ENCODE results near the gene CXCR6. TPM values are rescaled to one million over a fixed set of nuclear protein-coding genes. Genes with fewer than 3 reads are reported as not detected.

CXCR6 gene
- total RNA-seq, 1 experiment from 2014 or later = not detected

DNA sequence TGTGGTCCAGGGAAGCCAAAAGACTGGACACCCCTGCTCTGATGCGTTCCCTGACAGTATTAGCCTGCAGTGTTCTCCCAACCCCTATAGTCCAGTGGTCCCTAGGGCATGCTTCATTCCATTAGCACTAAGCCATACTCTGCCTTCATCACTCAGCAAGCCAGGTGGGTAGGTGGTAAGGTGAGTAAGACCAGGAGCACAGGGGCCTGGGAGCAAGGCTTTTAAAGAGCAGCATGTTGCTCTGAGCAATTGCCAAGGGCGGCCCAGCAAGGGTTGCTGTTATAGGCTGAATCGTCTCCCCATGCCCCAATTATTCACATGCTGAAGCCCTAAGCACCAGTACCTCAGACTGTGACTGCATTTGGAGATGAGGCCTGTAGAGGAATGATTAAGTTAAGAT is 11.0 kb downstream of the CXCR6 start:
- Histone ChIP-seq H3K36me3 (peaks cover 4% of the 10 kb centered on the region), H3K9me3 (no peaks in the 10 kb centered on the region), H3K27me3 (no peaks in the 10 kb centered on the region), H3K4me3 (no peak overlapping the region)
- no peak for DNase-seq

DNA sequence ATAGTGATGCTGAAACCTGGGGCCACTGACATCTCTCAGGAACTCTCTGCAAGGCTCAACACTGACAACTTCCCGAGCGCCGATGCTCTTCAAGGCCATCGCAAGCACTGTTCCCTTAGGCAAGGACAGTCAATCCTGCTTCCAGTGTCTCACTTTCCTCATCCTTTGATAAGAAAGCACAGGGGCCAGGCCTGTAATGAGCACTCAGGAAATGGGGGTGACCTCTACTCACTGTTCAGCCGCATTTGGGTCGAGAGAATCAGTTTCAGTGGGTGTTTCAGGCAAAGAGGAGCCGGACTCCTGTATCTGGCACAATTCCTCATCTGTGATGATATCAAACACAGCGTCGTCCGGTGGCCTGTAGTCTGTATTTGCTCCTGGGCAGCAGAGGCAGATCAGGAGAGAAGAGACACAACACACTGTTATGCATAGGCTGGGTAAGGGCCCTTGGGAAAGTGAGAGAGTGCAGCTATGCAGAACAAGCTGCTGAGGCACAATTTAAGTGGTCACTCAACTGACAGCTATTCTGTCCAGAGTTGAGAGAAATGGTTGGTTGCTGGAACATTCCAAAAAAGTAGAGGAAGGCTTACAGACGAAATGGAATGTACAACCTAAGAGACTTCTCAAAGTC is 11.9 kb downstream of the CXCR6 start:
- Histone ChIP-seq H3K4me3 (no peak overlapping the region), H3K9me3 (no peaks in the 10 kb centered on the region), H3K36me3 (peaks cover 5% of the 10 kb centered on the region), H3K27me3 (no peaks in the 10 kb centered on the region)
- no peak for DNase-seq

DNA sequence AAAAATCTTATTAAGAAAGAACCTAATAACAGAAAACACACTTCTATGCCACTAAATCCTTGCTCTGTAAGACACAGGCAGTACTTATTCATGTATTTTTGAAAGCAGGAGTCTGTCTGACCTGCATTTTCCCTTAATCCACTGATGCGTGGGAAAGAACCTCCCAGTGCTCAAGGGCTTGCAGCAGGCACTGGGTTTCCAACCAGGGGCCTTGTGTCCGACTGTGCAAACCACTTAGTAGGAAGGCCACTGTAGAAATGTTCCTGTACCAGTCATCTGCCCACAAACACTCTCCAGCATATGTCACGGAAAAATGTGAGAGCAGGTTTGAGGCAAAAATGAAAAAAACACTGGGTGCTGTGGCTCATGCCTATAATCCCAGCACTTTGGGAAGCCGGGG is 12.4 kb downstream of the CXCR6 start:
- H3K4me3 ChIP-seq = no peak overlapping the region
- DNase-seq = no peak
- H3K27me3 ChIP-seq = no peaks in the 10 kb centered on the region
- H3K9me3 ChIP-seq = no peaks in the 10 kb centered on the region
- H3K36me3 ChIP-seq = peaks cover 7% of the 10 kb centered on the region

DNA sequence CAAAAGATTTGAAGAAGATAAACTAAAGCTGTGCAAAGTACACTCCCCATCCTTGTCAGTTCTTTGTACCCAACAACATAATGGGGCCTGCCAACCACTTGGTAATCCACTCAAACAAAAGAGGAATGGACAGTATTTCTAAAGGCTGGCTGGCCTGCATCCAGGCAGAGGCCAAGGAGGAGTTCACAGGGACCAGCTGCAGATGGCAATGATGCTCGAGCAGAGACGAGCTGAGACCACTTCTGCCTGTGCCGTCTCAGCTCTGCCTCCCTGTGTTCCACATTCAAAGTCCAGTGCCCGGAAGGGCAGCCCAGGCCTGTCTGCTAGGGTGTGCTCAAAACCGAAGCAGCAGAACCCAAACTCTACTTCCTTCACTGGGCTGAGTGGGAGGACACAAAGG is 14.3 kb downstream of the CXCR6 start:
- H3K9me3 ChIP-seq = no peaks in the 10 kb centered on the region
- no peak overlapping the region for H3K4me3 ChIP-seq
- peaks cover 10% of the 10 kb centered on the region for H3K36me3 ChIP-seq
- no peaks in the 10 kb centered on the region for H3K27me3 ChIP-seq
- no peak for DNase-seq

DNA sequence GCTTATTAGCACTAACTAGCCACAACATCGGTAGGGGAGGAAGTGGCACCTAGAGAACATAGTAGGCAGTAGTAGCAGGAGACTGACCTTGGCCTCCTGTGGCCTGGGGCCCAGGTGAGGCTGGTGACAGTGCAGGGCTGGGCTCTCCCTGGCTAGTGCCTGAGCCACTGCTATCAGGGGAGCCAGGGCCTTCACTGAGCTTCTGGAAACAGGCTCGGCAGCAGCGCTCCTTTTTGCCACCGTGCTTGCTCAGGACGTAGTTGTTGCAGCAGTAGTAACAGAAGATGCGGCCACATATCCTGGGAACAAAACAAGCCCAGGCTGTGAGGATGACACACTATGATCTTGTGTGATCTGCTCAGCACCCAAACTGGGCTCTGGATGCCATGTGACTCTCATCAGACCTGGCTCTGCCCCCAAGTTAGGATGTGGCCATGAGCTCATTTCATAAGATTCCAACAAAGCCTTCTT is 15.1 kb downstream of the CXCR6 start:
- H3K9me3 ChIP-seq = no peaks in the 10 kb centered on the region
- peak; percentile 40 for DNase-seq
- peaks cover 10% of the 10 kb centered on the region for H3K36me3 ChIP-seq
- no peak overlapping the region for H3K4me3 ChIP-seq
- H3K27me3 ChIP-seq = no peaks in the 10 kb centered on the region

DNA sequence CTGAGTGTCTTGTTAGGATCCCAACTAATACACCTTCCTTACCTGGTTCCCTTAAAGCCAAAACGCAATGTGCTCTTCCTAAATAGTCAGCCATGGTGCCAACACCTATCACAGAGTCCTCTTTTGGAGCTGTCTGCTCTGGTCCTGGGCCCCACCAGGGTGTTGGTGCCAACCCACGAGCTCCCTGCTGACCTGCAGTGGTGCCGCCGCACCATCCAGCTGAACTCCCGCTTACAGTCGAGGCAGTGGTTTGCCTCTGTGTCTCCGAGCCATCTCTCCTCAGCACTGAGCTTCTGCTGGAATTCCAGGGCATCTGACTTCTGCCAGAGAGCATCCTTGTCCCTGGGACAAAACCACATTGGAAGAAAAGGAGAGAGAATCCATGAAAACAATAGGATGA is 15.9 kb downstream of the CXCR6 start:
- peaks cover 10% of the 10 kb centered on the region for H3K36me3 ChIP-seq

DNA sequence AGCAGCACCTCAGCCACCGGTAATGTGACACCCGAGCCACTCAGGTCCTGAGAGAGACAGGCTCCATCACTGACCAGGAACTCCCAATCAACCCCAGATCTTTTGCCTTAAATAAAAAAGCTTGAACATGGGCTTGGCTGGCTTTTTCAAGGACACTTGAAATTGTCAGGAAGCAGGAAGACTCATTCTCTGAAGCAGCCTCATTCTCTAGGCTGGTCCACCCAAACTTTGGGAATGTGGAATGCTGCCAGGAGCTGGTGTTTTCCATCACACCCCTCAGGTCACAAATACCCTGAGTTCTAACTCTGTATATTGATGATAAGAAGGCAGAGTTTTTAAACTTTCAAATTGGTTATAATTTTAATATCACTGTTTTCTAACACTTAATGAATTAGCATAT is 17.0 kb downstream of the CXCR6 start:
- no peak overlapping the region for H3K4me3 ChIP-seq
- DNase-seq = no peak
- H3K9me3 ChIP-seq = no peaks in the 10 kb centered on the region
- peaks cover 10% of the 10 kb centered on the region for H3K36me3 ChIP-seq
- H3K27me3 ChIP-seq = no peaks in the 10 kb centered on the region

More for the DNA sequence above, 15.9 kb downstream of the CXCR6 start:
- Histone ChIP-seq H3K4me3 (no peak overlapping the region), H3K27me3 (no peaks in the 10 kb centered on the region), H3K9me3 (no peaks in the 10 kb centered on the region)
- no peak for DNase-seq

DNA sequence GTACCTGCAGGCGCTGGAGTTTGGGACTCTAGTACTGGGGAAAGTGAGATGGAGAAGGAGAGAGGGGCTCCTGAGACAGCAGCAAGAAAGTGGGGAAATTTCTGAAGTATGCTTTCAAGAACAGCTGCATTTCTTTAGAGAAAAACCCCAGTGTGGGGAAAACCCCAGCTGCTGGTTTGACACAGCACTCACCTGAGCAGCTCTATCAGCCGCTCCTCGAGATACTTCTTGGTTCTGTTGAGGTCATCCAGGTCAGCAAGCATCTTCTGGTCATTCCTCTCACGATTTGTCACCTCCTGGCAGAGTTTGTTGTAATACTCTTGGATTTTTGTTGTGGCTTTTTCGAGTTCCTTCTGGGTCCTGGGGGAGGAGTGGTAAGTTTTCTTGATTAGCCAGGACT is 18.8 kb downstream of the CXCR6 start:
- Histone ChIP-seq H3K36me3 (peaks cover 9% of the 10 kb centered on the region), H3K9me3 (no peaks in the 10 kb centered on the region)

DNA sequence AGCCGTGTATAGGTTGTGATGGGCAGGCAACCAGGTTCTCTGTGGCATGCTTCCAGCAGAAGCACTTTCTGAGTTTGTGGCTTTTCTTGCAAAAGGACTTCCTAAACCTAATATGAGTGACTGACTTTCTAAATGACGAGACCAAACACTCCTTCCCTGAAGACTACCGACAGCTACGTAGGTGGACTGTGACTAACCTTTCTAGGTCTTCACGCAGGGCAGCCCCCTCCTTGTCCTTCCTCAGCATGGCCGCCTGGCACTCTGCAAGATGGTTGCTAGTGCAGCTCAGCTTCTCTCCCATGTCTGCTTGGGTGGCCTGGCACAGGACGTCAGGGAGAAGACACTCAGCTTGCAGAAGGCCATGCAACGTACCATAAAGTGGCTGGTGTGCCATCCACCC is 20.9 kb downstream of the CXCR6 start:
- H3K36me3 ChIP-seq = peaks cover 10% of the 10 kb centered on the region
- DNase-seq = no peak
- no peaks in the 10 kb centered on the region for H3K27me3 ChIP-seq
- H3K9me3 ChIP-seq = no peaks in the 10 kb centered on the region
- H3K4me3 ChIP-seq = no peak overlapping the region

More for the DNA sequence above, 18.8 kb downstream of the CXCR6 start:
- Histone ChIP-seq H3K27me3 (no peaks in the 10 kb centered on the region), H3K4me3 (no peak overlapping the region)
- DNase-seq = no peak

DNA sequence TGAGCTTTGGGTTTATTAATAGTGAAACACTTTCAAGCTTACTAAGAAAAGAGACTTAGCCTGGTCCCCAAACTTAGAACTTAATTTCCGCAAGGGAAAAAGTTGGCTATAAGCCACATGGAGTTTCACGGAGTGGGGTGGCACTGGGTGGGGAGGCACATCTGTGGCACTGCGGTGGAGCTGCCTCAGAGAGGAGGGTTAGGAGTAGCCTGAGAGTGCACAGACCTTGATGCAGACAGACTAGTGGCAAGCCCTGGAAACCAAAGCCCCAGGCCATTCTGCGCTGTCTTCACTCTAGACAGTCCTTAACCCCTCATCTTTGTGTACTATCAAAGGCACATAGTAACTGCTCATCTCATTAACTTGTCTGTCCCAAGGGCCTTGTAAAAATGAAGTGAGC is 22.0 kb downstream of the CXCR6 start:
- Histone ChIP-seq H3K4me3 (no peak overlapping the region), H3K9me3 (no peaks in the 10 kb centered on the region), H3K27me3 (no peaks in the 10 kb centered on the region), H3K36me3 (peaks cover 8% of the 10 kb centered on the region)
- no peak for DNase-seq

DNA sequence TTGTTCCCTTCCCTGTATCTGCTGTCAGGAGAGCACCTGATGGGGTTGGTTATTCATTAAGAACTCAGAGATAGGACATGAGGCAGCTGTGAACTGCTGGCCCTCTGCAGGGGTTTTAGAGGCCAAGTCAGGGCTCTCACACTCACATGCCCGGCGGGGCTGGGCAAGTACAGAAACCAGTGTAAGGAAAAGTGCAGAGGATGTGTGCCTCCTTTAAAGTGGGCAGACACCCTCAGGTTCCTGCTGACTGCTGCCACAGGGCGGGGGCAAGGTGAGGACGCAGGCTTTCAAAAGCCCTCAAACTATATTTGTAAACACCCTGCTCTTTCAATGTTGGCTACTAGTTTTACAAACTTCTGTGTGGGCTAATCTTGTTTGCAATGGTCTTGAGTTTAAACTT is 22.4 kb downstream of the CXCR6 start:
- Histone ChIP-seq H3K27me3 (no peaks in the 10 kb centered on the region), H3K36me3 (peaks cover 6% of the 10 kb centered on the region), H3K9me3 (no peaks in the 10 kb centered on the region), H3K4me3 (no peak overlapping the region)
- no peak for DNase-seq

DNA sequence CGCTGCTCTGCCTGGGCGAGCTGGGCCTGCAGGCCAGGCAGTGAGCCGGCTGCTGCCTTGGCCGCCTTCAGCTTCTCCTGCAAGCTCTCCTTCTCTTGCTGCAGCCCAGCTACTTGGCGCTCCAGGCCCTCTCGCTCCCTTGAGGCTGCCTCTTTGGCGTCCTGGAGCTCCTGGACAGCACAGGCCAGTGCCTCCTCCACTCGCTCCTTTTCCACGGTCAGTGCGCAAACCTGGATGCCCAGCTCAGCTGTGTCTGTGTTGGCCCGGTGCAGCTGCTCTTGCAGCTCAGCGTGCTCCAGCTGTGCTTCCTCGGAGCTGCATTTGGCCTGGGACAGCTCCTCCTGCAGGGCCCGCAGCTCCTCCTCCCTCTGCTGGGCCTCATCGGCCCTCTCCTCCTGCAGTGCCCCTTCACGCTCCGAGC is 23.1 kb downstream of the CXCR6 start:
- Histone ChIP-seq H3K4me3 (no peak overlapping the region), H3K27me3 (no peaks in the 10 kb centered on the region), H3K9me3 (no peaks in the 10 kb centered on the region), H3K36me3 (peaks cover 3% of the 10 kb centered on the region)
- no peak for DNase-seq

DNA sequence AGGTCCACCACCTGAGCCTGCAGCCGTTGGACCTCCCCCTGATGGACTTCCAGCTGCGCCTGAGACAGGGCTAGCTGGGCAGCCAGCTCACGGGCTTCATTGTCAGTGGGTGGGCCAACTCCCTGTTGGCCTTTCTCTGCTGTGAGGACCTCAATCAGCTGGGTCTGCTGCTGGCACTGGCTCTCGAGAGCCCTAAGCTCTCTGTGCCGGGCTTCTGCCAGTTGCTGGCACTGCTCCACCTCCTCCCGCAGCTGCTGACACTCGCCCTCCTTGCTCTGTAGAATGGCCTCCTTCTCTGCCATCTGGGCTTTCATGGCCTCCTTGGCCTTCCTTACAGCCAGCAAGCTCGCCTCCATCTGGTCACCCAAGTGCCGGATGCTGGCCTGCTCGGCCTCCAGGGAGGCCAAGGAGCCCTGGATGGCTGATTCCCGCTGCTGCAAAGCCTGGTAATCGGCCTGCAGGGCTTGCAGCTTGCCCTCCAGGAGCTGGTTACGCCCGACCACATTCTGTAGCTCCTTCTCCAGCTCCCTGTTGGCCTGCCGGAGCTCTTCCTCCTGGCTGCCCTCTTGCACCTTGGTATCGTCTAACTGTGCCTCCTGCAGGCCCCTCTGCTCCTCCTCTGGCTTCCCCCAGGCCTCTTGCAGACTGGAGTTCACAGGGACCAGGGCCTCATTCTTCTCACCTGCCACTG is 23.8 kb downstream of the CXCR6 start:
- Histone ChIP-seq H3K36me3 (peaks cover 3% of the 10 kb centered on the region), H3K9me3 (no peaks in the 10 kb centered on the region), H3K27me3 (no peaks in the 10 kb centered on the region), H3K4me3 (no peak overlapping the region)
- DNase-seq = no peak

DNA sequence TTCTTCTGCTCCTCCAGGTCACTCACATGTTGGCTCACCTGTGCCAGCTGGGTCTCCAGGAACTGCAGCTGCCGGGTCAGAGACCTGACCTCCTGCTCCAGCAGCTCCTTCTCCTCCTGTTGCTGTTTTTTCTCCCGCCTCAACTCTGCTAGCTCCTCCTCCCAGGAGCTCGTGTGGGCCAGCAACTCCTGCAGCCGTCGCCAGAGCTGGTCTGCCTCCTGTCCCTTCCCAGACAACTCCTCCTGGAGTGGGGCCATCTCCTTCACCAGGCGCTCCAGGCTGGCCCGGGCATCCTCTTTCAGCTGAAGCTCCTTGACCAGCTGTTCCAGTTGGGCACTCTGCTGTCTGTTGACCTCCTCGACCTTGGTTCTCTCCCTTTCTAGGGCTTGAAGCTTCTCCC is 24.5 kb downstream of the CXCR6 start:
- H3K36me3 ChIP-seq = peaks cover 3% of the 10 kb centered on the region
- no peak overlapping the region for H3K4me3 ChIP-seq

DNA sequence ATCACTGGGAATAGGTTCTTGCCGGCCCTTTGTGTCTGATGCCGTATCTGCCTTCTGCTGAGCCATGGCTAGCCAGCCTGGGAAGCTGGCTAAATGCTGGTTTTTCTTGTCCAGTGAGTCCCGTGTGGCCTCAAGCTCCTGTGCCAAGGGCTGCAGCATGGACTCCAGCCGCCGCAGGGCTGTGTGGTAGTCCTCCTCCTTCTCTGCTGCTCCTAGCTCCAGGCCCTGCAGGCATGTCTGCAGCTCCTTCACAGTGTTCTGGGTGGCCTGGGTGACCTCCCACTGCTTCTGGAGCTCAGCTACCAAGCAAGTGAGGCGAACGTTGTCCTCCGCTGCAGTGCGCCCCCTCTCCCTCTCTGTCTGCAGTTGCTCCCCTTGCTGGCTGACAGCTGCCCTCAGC is 24.9 kb downstream of the CXCR6 start:
- Histone ChIP-seq H3K36me3 (peaks cover 3% of the 10 kb centered on the region), H3K9me3 (no peaks in the 10 kb centered on the region), H3K4me3 (no peak overlapping the region), H3K27me3 (no peaks in the 10 kb centered on the region)
- no peak for DNase-seq

More for the DNA sequence above, 24.5 kb downstream of the CXCR6 start:
- Histone ChIP-seq H3K27me3 (no peaks in the 10 kb centered on the region), H3K9me3 (no peaks in the 10 kb centered on the region)
- DNase-seq = no peak

DNA sequence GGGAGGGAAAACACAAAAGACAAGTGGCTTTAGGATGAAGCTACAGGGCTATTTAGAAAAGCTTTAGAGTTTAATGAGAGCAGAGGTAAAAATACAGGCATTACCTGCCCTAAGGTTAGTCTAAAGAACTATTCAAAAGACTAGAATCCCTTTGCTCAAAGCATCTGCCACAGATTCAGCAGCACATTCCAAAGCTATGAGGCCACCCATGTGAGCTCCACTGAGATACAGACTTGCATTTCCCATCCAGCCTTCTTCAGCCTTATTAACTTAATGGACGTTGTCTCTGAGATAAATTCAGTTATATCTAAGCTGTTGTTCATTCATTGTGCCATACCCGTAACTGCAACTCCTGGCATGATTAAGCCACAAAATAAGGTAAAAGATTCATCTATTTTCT is 25.4 kb downstream of the CXCR6 start:
- H3K4me3 ChIP-seq = no peak overlapping the region
- no peaks in the 10 kb centered on the region for H3K27me3 ChIP-seq
- H3K9me3 ChIP-seq = no peaks in the 10 kb centered on the region
- H3K36me3 ChIP-seq = peaks cover 3% of the 10 kb centered on the region
- DNase-seq = no peak

DNA sequence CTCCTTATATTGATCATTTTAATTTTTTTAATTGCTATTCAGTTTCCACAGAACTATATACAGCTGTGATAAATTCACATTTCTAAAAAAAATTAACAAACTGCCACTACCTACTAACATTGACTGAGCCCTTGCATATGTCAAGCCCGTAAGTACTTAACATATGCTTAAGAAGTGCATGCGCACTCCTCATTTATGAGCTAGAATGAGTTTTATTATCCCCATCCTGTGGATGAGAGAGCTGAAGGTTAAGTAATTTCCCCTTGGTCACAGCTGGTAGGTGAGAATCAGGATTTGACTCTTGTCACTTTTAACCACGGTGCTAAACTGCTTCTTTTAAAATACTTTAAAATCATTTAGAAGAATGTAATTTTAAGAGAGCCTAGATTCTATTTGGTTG is 25.9 kb downstream of the CXCR6 start:
- DNase-seq = no peak
- H3K27me3 ChIP-seq = no peaks in the 10 kb centered on the region
- H3K9me3 ChIP-seq = no peaks in the 10 kb centered on the region
- H3K4me3 ChIP-seq = no peak overlapping the region
- peaks cover 3% of the 10 kb centered on the region for H3K36me3 ChIP-seq

DNA sequence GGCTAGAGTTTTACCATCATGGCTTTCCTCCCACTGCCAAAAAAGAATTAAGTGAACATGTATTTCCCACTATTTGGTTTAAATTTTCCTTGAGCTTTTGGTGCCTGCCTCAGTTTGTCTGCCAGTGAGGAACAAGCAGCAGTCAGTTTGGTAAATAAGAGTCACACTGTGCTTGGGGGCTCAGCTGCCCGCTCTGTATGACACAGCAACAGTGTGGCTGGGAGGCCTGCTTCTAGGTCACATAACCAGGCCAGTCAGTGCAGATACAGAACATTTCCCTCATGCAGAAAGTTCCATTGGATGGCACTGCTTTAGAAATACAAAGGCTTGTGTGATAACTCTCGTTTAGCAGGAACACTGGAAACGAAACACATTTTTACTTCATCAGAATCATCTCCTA is 26.7 kb downstream of the CXCR6 start:
- Histone ChIP-seq H3K36me3 (peaks cover 3% of the 10 kb centered on the region), H3K4me3 (no peak overlapping the region), H3K9me3 (no peaks in the 10 kb centered on the region), H3K27me3 (no peaks in the 10 kb centered on the region)
- no peak for DNase-seq

Data from MG63 (cell line).